Skeletal muscle cell (primary cell): ENCODE data around the gene PSMG2.
"Not testable (repeated sequence)": the region's sequence is repeated elsewhere in the genome, so short reads cannot be mapped to it uniquely, and the experiment has no call there.

ENCODE experiments used
- DNase-seq: peaks from one replicate; pipeline ENCODE4 v3.0.0-alpha.2; 2010; ENCODE audit warnings: low read depth
- H3K4me3 ChIP-seq: 2 replicates; pipeline ENCODE4 v1.5.1; 2011; ENCODE audit warnings: low read depth, mild to moderate bottlenecking, control low read depth, low read length, moderate library complexity

PSMG2 gene

DNA sequence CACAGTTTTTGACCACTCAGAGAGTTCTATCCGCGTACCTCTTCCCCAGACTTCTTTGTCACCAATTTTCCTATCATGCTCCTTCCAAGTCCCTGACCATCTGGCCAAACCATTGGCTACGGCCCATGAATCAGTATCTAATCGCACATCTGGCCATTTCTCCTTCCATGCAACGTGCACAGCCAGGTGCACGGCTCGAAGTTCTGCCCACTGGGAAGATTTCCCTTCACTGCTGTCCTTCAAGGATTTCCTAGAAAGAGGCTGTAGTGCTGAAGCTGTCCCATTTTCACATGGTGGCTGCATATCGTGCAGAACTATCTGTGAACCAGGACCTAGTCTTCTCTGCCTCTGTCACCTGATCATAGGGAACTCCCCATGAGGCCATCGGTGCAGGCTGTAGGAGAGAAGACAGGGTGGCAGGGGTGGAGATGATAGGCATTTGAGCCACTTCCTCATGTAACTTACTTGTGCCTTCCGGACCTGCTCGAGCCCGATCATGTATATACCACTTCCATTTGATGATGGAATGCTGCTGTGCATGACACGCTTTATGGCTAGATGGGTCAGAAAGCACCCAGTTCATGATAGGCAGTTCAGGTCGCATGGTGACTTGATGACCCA is 53.9 kb downstream of the PSMG2 start:
- DNase-seq, result not testable (repeated sequence)

DNA sequence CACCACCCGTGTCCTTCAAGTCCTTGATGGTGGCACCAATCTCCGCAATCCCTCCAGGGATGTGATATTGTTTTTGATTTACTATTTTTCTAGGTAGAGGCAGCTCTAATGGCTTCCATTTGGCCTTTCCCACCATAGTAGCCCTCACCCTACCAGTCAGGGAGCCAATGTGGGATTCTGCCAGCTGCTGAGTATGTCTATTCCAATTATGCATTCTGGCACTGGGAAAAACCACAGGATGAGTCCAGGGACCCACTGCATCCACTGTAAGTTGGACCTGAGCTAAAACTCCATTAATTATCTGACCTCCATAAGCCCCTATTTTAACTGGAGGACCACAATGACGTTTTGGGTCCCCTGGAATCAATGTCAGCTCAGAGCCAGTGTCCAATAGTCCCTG is 55.7 kb downstream of the PSMG2 start:
- not testable (repeated sequence) for DNase-seq, H3K4me3 ChIP-seq

More for the DNA sequence above, 53.9 kb downstream of the PSMG2 start:
- H3K4me3 ChIP-seq, result not testable (repeated sequence)

DNA sequence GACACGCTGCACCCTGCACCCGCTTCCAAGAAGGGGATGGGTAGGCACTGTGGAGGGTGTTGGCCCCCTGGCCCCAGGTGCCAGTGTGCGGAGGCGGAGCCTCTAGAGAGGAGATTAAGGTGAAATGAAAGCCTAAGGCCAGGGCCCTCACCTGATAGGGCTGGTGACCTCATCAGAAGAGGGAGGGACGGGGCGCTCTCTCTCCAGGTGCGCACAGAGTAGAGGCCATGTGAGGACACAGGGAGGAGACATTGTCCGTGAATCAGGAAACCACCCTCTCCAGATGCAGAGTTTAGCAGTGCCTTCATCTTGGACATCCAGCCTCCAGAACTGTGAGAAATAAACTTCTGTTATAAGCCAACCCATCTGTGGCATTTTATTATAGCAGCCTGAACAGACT is 62.3 kb downstream of the PSMG2 start:
- H3K4me3 ChIP-seq, result no peak overlapping the region
- no peak for DNase-seq

DNA sequence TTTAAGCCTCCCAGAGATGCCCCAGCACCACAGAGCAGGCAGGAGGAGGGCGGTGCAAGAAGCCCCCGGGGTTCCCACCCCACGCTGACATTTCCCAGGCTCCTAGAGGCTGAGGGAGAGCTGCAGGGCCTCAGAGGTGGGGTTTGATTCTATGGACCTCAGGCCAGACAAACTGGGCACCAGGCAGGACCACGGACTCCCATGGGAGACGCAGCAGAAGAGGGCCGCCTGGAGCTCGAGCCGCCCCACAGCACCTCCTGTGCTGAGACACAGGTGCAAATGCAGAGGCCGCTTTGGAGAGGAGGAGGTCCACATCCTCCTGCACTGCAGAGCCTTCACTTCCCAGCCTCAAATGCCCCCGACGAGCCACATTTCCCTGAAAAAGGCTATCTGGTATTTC is 62.7 kb downstream of the PSMG2 start:
- no peak overlapping the region for H3K4me3 ChIP-seq
- DNase-seq, result no peak

DNA sequence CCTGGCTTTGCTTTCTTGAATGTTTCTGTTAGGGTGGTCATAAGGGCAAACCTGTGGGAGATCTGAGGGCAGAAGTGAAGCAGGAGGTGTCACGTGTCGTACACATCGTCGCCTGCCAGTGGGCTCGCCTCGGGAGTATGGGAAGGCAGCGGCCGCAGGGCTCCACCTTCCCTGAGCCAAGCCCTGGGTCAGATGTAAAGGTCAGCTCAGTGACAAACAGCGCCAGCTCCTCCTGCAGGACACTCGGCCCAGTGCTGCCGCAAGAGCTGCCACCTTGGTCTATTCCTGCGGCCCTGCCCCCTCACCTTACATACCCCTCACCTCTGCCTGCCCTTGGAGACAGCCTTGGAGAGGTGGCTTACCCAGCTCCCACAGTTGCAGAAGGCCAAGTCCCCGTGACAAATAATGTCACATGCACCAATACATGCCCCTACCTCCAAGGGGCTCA is 64.2 kb downstream of the PSMG2 start:
- DNase-seq, result no peak
- H3K4me3 ChIP-seq, result no peak overlapping the region

DNA sequence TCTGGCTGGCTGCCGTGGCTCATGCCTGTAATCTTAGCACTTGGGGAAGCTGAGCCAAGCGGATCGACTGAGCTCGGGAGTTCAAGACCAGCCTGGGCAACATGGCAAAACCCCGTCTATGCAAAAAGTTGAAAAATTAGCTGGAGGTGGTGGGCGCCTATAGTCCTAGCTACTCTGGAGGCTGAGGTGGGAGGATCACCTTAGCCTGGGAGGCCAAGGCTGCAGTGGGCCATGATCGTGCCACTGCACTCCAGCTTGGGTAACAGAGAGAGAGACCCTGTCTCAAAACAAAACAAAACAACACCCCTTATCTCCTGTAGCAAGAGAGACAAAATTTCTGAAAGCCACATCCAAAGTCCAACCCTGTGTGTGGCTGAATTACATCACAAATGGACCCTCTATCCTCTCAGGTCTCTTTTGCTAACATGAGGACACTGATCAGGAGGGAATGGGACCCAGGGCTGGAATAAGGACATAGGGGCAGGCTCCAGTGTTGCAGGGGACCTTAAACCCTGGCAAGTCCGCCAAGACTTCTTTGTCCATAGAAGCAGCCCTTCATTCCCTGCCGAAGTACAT is 64.8 kb downstream of the PSMG2 start:
- no peak for DNase-seq
- no peak overlapping the region for H3K4me3 ChIP-seq

DNA sequence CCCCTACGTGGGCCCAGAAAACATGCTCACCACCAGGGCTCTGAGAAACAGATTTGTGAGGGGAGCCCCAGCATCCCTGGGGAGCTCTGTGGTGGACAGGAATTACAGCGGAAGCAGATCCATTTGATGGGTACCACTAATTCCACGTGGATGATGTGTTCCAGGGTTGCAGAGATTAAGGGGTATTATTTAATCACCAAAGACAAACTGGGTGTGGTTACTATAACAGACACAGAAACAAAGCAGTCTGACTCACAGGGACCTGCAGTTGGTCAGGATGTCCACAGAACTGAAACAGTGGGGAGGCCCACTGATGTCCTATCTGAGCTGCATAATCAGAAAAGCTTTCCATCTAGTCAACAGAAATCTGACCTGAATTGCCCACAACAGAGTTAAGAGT is 65.8 kb downstream of the PSMG2 start:
- no peak overlapping the region for H3K4me3 ChIP-seq
- DNase-seq, result peak; percentile 23

DNA sequence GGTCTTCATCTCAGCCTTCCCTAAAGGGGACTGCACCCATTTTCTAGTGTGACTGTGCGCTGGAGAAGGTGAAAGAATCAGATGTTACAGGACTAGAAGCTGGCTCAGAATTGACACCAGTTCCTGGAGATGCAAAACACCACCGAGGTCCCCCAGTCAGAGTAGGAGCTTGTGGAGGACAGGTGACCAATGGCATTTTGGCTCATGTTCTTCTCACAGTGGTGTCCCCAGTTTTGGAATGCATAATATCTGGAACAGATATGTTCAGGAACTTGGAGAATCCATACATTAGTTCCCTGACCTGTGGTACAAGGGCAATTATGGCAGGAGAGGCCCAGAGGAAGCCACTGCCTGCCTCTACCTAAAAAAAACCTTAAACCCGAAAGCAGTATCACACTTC is 66.3 kb downstream of the PSMG2 start:
- no peak overlapping the region for H3K4me3 ChIP-seq
- no peak for DNase-seq

DNA sequence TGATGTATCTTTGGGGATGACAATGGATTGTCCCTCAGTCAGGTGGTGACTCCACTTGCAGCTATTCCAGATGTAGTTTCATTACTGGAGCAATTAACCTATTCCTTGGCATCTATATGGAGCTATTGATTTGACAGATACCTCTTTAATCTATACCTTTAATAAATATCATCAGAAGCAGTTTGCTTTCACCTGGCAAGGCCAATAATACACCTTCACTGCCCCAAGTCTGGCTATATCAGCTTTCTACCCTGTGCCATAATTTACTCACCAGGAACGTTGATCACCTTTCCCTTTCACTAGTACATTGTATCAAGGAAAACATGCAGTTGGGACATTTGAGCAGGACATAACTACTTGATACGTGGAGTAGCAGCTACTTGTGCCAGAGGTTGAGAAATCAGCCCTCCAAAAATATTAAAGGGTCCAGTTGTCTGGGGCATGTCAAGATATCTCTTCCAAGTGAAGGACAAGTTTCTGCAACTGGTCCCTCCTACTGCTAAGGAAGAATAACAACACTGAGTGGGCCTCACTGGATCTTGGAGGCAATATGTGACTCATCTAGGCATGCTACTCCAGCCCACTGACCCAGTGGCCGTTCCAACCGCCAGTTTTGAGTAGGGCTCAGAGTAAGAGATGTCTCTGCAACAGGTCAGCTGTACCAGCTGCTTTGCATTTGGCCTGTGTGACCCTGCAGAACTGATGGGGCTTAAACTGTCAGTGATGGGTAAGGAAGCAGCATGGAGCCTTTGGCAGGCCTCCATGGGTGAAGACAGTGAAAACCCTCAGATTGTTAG is 67.0 kb downstream of the PSMG2 start:
- H3K4me3 ChIP-seq, result no peak overlapping the region
- peak; percentile 11 for DNase-seq

DNA sequence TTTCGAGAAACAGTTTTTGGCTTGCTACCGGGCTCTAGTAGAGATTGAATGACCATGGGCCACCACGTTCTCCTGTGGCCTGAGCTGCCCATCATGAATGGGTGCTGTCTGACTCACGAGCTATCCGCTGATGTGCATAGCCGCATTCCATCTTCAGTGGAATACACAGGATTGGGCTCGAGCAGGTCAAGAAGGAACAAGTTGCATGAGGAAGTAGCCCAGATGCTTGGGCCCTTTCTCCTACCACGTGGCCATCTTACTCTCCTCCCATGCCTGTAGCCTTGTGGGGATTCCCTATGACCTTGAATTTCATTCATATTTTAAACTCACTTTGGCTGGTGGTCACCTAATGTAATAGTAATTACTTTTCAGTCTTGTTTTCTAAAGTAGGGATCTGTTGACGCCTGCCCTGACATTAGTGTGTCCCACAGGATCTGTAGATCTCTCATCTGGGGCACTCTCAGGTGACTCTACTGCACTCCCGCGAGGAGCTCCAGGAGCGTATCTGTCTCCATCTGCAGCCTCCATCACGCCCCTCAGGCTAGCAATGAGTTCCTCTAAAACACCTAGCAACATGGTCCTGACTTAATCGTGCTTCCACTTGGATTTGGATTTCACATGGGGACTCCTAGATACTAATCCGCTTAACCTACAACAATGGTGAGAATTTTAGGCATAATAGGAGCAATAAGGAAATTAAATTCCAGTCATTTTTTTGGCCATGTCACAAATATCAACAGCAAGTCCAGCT is 67.8 kb downstream of the PSMG2 start:
- no peak for DNase-seq
- H3K4me3 ChIP-seq, result no peak overlapping the region

DNA sequence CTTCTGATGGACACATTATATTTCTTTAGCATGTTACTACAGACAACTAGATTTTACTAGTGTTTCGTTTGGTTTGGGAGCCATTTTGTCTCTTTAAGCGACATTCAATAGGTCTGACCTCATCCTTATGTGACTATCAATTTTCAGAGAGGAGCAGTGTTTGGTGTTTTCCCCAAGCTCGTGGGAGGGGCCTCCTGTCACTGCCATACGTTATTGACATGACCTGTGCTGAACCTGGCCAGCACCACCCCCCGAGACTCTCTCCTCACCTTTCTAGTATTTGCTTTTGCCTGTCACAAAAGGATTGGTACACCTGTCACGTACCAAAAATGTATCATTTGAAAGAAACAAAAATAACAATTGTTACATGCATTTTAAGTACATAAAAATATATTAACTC is 69.3 kb downstream of the PSMG2 start:
- H3K4me3 ChIP-seq, result no peak overlapping the region
- DNase-seq, result no peak

DNA sequence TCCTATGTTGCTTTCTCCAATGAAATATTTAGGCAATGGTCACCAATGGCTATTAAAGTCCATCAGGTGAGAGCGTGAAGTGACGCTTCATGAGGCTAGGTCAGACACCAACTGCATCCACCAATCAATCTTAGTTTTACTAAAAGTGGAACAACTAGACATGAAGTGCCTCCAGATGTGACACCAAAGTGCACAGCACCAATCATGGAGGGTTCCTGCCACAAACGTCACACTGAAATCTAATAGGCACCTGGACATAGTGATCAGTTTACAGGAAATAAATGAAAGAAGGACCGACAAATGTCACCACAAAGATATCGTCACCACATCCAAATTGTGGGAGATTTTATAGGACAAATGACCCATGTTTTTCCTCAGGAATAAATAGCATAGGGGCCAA is 70.5 kb downstream of the PSMG2 start:
- H3K4me3 ChIP-seq, result no peak overlapping the region

DNA sequence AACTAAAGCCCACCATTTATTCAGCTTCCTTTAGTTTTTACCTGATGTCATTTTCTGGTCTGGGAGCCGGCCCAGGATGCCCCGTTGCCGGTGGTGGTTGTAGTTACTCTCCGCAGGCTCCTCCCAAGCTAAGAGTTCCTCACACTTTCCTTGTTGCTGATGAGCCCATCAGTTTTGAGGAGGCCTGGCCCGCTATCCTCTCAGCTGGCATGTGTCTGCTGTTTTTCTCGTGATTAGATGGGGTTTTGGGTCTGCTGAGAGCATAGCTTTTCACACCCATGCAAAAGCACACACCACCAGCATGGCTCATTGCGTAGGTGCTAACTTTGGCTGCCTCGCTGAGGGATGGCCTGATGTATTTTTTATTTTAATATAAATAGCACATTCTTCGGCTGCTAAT is 72.1 kb downstream of the PSMG2 start:
- no peak overlapping the region for H3K4me3 ChIP-seq
- no peak for DNase-seq

More for the DNA sequence above, 70.5 kb downstream of the PSMG2 start:
- no peak for DNase-seq
